HG03558 (cell line): ENCODE data around the gene KIF2A.

Experiments
- ATAC-seq: cut with Tn5 transposase; IDR thresholded peaks from one replicate; pipeline ENCODE4 v1.9.1; 2021; ENCODE audit warnings: moderate number of reproducible peaks; ENCODE audit not compliant: unreplicated experiment; ENCODE audit errors: extremely low read depth

Gene KIF2A

GRCh38 chr5:62326702-62327101, 20.7 kb downstream of the KIF2A start:
- no peak for ATAC-seq

GRCh38 chr5:62327138-62328053, 21.4 kb downstream of the KIF2A start:
- no peak for ATAC-seq

- ATAC-seq, result no peak
Observed at GRCh38 chr5:62328772-62329491, 22.9 kb downstream of the KIF2A start.

- ATAC-seq, result no peak
Observed at GRCh38 chr5:62330302-62330701, 24.3 kb downstream of the KIF2A start.

GRCh38 chr5:62331921-62332320, 25.9 kb downstream of the KIF2A start:
- ATAC-seq, result no peak

GRCh38 chr5:62333250-62333794, 27.3 kb downstream of the KIF2A start:
- ATAC-seq, result no peak

GRCh38 chr5:62334082-62334481, 28.1 kb downstream of the KIF2A start:
- ATAC-seq, result no peak

DNA sequence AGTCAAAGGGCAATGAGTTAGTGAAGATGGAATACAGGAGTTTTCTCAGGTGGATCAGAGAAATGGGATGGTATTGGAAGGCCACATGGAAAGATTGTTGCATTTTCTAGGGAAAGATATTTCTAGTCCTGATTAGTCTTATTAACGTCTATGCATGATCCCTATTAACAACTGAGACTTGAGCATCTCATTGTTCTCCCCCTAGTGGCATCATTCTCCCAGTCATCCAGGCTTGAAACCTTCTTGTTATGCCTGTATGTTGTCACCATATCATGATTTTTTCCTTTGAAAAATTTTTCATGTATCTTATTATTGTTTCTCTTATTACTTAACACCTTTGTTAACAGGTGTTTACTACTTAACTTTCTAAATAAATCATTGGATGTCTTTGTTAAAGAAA, 34.4 kb downstream of the KIF2A start:
- ATAC-seq, result no peak

GRCh38 chr5:62340979-62341378, 35.0 kb downstream of the KIF2A start:
- no peak for ATAC-seq

DNA sequence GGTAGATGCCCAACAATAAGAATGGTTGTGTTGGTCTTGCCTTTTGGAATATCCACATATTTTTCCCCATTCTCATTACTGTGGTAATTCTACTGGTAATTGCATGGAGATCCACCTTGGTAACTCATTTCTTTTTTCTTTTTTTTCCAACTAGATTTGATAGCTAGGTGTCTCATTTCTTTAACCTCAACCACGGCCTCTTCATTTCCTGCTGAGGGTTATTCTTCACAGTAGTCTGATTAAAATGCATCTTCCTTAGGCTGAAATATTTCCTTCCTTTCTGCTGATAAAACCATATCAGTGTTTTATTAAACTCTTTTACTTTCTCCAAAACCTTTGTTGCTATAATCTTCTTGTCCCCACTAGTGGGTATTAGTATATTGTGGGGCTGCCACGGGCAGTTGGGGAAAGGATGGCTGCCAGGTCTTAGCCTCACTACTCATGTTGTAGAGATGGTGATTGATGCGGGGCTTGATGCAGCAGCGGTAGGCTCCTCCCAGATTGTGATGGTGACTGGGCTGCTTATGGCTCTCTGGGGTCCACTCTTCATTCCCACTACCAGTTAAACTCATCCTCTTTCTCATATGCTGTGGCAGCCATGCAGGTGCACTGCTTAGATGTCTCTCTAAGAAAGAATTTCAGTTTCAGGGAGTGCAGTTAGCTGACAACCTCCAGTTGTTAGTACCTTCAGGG, 35.9 kb downstream of the KIF2A start:
- ATAC-seq, result no peak

DNA sequence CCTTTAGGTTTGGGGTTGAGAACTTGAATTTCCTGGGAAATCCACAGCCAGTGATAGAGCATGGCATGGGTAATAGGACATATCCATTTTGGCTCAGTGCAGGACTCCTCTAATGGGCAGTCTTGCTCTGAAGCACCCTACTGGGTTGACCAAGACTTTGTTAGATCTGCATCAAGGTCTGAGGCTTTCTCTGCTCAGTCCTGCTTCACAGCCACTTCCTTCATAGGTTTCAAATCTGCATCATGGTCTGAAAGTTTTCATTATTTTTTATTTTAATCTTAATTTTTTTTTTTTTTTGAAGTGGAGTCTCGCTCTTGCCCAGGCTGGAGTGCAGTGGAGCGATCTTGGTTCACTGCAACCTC, 36.5 kb downstream of the KIF2A start:
- no peak for ATAC-seq

DNA sequence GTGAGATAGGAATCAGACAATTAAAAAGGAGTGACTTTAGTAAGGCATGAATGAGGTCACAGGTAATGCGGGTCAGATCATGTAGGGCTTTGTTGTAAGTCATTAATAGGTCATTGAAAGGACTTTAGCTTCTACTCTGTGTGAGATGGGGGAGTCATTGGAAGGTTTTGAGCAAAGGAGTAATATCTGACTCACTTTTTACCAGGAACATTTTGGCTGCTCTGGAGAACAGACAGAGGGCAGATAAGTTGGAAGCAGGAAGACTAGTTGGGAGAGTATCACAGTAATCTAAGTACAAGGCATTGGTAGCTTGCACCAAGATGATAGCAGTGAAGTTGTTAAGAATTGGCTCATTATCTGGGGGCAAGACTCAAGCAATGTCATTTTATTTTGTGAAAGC, 37.4 kb downstream of the KIF2A start:
- ATAC-seq, result no peak

- ATAC-seq, result no peak
Observed at GRCh38 chr5:62346748-62347147, 40.7 kb downstream of the KIF2A start.

- no peak for ATAC-seq
Observed at GRCh38 chr5:62347928-62348327, 41.9 kb downstream of the KIF2A start.

GRCh38 chr5:62348723-62349481, 42.9 kb downstream of the KIF2A start:
- no peak for ATAC-seq

DNA sequence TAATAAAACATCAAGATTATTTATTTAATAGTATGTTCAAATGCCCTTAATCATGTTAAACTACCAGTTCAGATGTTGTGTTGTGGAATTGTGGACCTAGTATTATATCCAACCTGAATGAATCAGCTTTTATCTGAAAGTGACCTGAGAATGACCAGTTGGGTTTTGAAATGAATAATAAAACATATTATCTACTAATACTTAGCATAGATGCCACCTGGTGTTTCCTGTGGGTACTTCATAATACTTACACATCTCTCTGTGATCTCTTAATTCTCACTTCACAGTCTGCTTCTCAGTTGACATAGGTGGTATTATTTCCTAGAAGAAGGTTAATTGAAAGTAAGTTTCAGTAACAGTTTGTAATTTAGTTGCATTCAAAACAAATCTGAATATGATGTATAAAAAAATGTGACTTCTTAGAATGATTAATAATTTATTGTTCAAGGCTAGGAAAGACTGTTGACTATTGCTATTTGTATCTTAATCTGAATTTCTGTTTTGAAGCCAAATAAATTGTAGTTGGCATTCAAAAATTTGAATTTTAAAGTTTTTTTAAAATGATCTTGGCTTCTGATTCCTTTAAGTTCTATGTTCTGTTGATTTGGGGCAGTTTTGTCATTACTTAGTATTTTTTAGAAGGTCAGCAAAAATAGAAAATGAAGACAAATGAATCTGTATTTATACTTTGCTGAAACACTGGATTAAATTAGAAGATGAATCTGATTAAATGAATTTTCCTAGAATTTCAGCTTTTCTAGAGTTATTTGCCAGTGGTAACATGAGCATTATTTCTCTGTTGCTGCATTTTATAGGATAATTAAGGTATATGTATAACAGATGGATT, 48.2 kb downstream of the KIF2A start:
- peak; percentile 92 for ATAC-seq

DNA sequence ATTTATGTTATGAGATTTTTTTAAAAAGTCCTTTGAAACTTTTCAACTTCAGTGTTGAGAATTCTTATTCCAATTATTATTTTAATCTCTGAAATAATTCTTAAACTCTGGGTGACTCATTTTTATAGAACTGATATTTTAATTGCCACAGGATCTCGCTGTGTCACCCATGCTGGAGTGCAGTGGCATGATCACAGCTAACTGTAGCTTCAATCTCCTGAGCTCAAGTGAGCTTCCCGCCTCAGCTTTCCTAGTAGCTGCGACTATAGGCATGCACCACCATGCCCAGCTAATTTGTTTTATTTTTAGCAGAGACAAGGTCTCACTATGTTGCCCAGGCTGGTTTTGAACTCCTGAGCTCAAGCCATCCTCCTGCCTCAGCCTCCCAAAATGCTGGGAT, 56.7 kb downstream of the KIF2A start:
- no peak for ATAC-seq

DNA sequence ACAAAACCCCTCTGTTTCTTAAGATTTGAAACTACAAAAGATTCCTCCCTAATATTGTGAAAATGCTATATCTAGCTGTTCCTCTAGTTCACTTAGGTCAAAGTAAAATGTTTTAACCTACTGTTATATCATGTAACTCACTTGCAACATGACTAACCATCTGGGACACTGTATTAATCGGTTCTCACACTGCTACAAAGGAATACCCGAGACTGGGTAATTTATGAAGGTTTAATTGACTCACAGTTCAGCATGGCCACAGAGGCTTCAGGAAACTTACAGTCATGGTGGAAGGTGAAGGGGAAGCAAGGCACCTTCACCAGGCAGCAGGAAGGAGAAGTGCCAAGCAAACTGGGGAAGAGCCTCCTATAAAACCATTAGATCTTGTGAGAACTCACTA, 63.0 kb downstream of the KIF2A start:
- ATAC-seq, result no peak

- ATAC-seq, result no peak
Observed at GRCh38 chr5:62371409-62371808, 65.4 kb downstream of the KIF2A start.
